HEK293 (cell line): ENCODE data around the gene TAF11.

Source experiments
- CTCF ChIA-PET: fragments of 350-600 bp; formaldehyde crosslinking; extraction: SDS; loops from one replicate; lab custom pipeline; 2021; ENCODE audit warnings: antibody characterized with exemption; lab: Yijun Ruan, JAX
- POLR2A ChIA-PET: fragments of 300-600 bp; formaldehyde crosslinking; extraction: SDS; loops from one replicate; lab custom pipeline; 2020; ENCODE audit warnings: antibody characterized with exemption, inconsistent platforms; lab: Yijun Ruan, JAX
- H3K27ac ChIP-seq: fragments of 200-500 bp; sonication (Bioruptor generic); 2 replicates; pipeline ENCODE4 v1.5.1; 2014; ENCODE audit warnings: low read depth, low read length, control low read depth, inconsistent platforms; ENCODE audit errors: extremely low read depth
- H3K36me3 ChIP-seq, 2 experiments: fragments of 200-500 bp in 1 of 2; sonication (Bioruptor generic) in 1 of 2; 1 replicate in 1 of 2; 2 replicates in 1 of 2; pipeline ENCODE4 v1.5.1; 2014 to 2017; ENCODE audit warnings: inconsistent platforms in 2 of 2, low read length in 2 of 2; ENCODE audit not compliant: control insufficient read depth in 2 of 2, insufficient read depth in 1 of 2
- H3K4me1 ChIP-seq: fragments of 200-500 bp; sonication (Bioruptor generic); 2 replicates; pipeline ENCODE4 v1.5.1; 2014; ENCODE audit warnings: mild to moderate bottlenecking, low read length, inconsistent platforms; ENCODE audit not compliant: control insufficient read depth, insufficient read depth
- H3K4me3 ChIP-seq: 2 replicates; pipeline ENCODE4 v1.5.1; 2011; ENCODE audit warnings: low read depth, mild to moderate bottlenecking, control low read depth, low read length, moderate library complexity
- H3K9me3 ChIP-seq: fragments of 200-500 bp; sonication (Bioruptor generic); 2 replicates; pipeline ENCODE4 v1.5.1; 2014; ENCODE audit warnings: low read depth, low read length, inconsistent platforms; ENCODE audit not compliant: control insufficient read depth, insufficient read depth
- HOXC10 ChIP-seq: sonication (generic); formaldehyde crosslinking; IDR thresholded peaks from 2 replicates; pipeline ENCODE4 v1.8.1; 2023; ENCODE audit warnings: mild to moderate bottlenecking, missing genetic modification reagents
- IKZF3 ChIP-seq: fragments of 450-650 bp; IDR thresholded peaks from 2 replicates; pipeline ENCODE4 v1.5.0; 2018; ENCODE audit warnings: missing biosample characterization, mild to moderate bottlenecking, missing genetic modification characterization, moderate library complexity
- KLF1 ChIP-seq: fragments of 450-650 bp; formaldehyde crosslinking; IDR thresholded peaks from 2 replicates; pipeline ENCODE4 v1.5.1; 2016; ENCODE audit warnings: missing biosample characterization, missing genetic modification characterization
- KLF17 ChIP-seq: fragments of 450-650 bp; formaldehyde crosslinking; IDR thresholded peaks from 2 replicates; pipeline ENCODE4 v1.5.1; 2016; ENCODE audit warnings: missing biosample characterization, missing genetic modification characterization
- KLF7 ChIP-seq: fragments of 450-650 bp; formaldehyde crosslinking; IDR thresholded peaks from 2 replicates; pipeline ENCODE4 v1.5.1; 2016; ENCODE audit warnings: missing biosample characterization, missing genetic modification characterization, borderline replicate concordance
- MEIS1 ChIP-seq: sonication (generic); formaldehyde crosslinking; IDR thresholded peaks from 2 replicates; pipeline ENCODE4 v1.8.1; 2022; ENCODE audit warnings: missing genetic modification reagents, mild to moderate bottlenecking, borderline replicate concordance
- MYNN ChIP-seq: fragments of 450-650 bp; formaldehyde crosslinking; IDR thresholded peaks from 2 replicates; pipeline ENCODE4 v1.5.1; 2016; ENCODE audit warnings: missing biosample characterization, missing genetic modification characterization, borderline replicate concordance
- OSR2 ChIP-seq: fragments of 450-650 bp; formaldehyde crosslinking; IDR thresholded peaks from 2 replicates; pipeline ENCODE4 v1.5.1; 2016; ENCODE audit warnings: missing biosample characterization, missing genetic modification characterization
- ZBTB11 ChIP-seq: fragments of 450-650 bp; formaldehyde crosslinking; conservative IDR thresholded peaks from 2 replicates; pipeline ENCODE4 v1.5.1; 2016; ENCODE audit warnings: low read depth, missing biosample characterization, missing genetic modification characterization
- ZBTB21 ChIP-seq: fragments of 450-650 bp; formaldehyde crosslinking; IDR thresholded peaks from 2 replicates; pipeline ENCODE4 v1.5.1; 2017; ENCODE audit warnings: missing biosample characterization, missing genetic modification characterization
- ZNF138 ChIP-seq: fragments of 450-650 bp; formaldehyde crosslinking; IDR thresholded peaks from 2 replicates; pipeline ENCODE4 v1.5.1; 2016; ENCODE audit warnings: missing biosample characterization, missing genetic modification characterization, borderline replicate concordance
- ZNF146 ChIP-seq: fragments of 450-650 bp; formaldehyde crosslinking; IDR thresholded peaks from 2 replicates; pipeline ENCODE4 v1.5.1; 2016; ENCODE audit warnings: missing biosample characterization, missing genetic modification characterization
- ZNF513 ChIP-seq: fragments of 450-650 bp; IDR thresholded peaks from 2 replicates; pipeline ENCODE4 v1.5.1; 2018; ENCODE audit warnings: missing biosample characterization, missing genetic modification characterization
- ZNF654 ChIP-seq: fragments of 450-650 bp; formaldehyde crosslinking; IDR thresholded peaks from 2 replicates; pipeline ENCODE4 v1.5.1; 2016; ENCODE audit warnings: low read depth, missing biosample characterization, missing genetic modification characterization
- ZNF777 ChIP-seq: fragments of 450-650 bp; formaldehyde crosslinking; IDR thresholded peaks from 2 replicates; pipeline ENCODE4 v1.5.1; 2017; ENCODE audit warnings: missing biosample characterization, missing genetic modification characterization, borderline replicate concordance
- ZNF830 ChIP-seq: fragments of 450-650 bp; IDR thresholded peaks from 2 replicates; pipeline ENCODE4 v1.5.0; 2018; ENCODE audit warnings: missing biosample characterization, missing genetic modification characterization, low read depth, mild to moderate bottlenecking, moderate library complexity
- TF ChIP-seq, protein P1 (sequence below): fragments of 450-650 bp; formaldehyde crosslinking; IDR thresholded peaks from 2 replicates; pipeline ENCODE4 v1.5.1; 2017; ENCODE audit warnings: missing biosample characterization, missing genetic modification characterization
- TF ChIP-seq, protein P2 (sequence below): fragments of 450-650 bp; formaldehyde crosslinking; IDR thresholded peaks from 2 replicates; pipeline ENCODE4 v1.5.1; 2016; ENCODE audit warnings: missing biosample characterization, missing genetic modification characterization
- TF ChIP-seq, protein P3 (sequence below): fragments of 450-650 bp; formaldehyde crosslinking; IDR thresholded peaks from 2 replicates; pipeline ENCODE4 v1.5.1; 2016; ENCODE audit warnings: missing biosample characterization, missing genetic modification characterization, low read depth

The TAF11 gene

DNA sequence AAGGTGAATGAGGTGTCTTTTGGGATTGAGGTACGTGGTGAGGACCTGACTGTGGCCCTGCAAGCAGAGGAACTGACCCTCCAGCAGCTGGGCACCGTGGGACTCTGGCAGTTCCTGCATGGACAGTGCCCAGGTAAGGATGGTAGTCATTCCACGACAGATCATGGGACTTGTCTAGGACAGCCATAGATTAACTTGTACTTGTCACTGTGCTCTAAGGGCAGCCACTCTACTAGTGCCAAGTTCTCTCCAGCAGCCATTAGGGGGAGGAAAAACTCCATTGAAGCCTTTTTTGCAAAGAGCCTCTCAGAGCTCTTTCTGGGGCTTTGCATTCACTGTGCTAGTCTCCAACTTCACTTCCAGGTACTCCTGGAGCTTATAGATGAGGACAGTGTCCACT lies 20.4 kb downstream of the TAF11 start:
- ChIA-PET CTCF (interaction anchor here (1.1 kb wide), 1 partner anchor 111 kb away, joined by 3 read pairs; no protein-coding TSS in a partner anchor), POLR2A (no interaction called here)
- peaks cover 43 to 60% of the 10 kb centered on the region in 2 experiments for H3K36me3 ChIP-seq
- H3K9me3 ChIP-seq, result no peaks in the 10 kb centered on the region
- no peak overlapping the region for H3K27ac ChIP-seq
- no peak overlapping the region for H3K4me3 ChIP-seq
- H3K4me1 ChIP-seq, result no peaks in the 10 kb centered on the region
- TF ChIP-seq, protein P1, sequence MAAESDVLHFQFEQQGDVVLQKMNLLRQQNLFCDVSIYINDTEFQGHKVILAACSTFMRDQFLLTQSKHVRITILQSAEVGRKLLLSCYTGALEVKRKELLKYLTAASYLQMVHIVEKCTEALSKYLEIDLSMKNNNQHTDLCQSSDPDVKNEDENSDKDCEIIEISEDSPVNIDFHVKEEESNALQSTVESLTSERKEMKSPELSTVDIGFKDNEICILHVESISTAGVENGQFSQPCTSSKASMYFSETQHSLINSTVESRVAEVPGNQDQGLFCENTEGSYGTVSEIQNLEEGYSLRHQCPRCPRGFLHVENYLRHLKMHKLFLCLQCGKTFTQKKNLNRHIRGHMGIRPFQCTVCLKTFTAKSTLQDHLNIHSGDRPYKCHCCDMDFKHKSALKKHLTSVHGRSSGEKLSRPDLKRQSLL (tag by site-specific recombination), result no peak
- TF ChIP-seq KLF7 (tag by site-specific recombination) (no peak), ZNF513 (tag by site-specific recombination) (no peak), ZNF654 (tag by site-specific recombination) (peak; percentile 45)
- TF ChIP-seq, all 188 proteins: peak for 1

- POLR2A ChIA-PET, result no interaction called here
- peaks cover 48 to 51% of the 10 kb centered on the region in 2 experiments for H3K36me3 ChIP-seq
- CTCF ChIA-PET, result no interaction called here
These were observed 21.3 kb downstream of the TAF11 start for GRCh38 chr6:34866509-34866908.

DNA sequence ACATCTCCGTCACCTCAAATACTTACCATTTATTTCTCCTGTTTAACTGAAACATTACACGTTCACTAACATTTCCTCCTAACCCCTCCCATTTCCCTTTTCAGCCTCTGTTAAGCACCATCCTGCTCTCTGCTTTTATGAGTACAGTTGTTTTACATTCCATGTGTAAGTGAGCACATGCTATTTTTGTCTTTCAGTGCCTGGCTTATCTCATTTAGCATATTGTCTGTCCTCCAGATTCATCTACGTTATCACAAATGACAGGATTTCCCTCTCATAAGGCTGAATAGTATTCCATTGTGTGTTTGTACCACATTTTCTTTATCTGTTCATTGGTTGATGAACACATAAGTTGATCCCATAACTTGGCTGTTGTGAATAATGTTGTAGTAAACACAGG lies 22.7 kb downstream of the TAF11 start:
- Histone ChIP-seq H3K27ac (no peak overlapping the region), H3K4me1 (no peaks in the 10 kb centered on the region), H3K36me3 (peaks cover 44 to 53% of the 10 kb centered on the region in 2 experiments), H3K9me3 (no peaks in the 10 kb centered on the region), H3K4me3 (no peak overlapping the region)
- CTCF ChIA-PET, result no interaction called here
- POLR2A ChIA-PET, result no interaction called here
- TF ChIP-seq ZNF138 (tag by site-specific recombination), result no peak
- no peak for TF ChIP-seq MEIS1 (CRISPR knock-in tag)
- TF ChIP-seq IKZF3, result no peak
- no peak for TF ChIP-seq ZNF777
- TF ChIP-seq, protein P2, sequence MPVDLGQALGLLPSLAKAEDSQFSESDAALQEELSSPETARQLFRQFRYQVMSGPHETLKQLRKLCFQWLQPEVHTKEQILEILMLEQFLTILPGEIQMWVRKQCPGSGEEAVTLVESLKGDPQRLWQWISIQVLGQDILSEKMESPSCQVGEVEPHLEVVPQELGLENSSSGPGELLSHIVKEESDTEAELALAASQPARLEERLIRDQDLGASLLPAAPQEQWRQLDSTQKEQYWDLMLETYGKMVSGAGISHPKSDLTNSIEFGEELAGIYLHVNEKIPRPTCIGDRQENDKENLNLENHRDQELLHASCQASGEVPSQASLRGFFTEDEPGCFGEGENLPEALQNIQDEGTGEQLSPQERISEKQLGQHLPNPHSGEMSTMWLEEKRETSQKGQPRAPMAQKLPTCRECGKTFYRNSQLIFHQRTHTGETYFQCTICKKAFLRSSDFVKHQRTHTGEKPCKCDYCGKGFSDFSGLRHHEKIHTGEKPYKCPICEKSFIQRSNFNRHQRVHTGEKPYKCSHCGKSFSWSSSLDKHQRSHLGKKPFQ, result no peak
- TF ChIP-seq, protein P3, sequence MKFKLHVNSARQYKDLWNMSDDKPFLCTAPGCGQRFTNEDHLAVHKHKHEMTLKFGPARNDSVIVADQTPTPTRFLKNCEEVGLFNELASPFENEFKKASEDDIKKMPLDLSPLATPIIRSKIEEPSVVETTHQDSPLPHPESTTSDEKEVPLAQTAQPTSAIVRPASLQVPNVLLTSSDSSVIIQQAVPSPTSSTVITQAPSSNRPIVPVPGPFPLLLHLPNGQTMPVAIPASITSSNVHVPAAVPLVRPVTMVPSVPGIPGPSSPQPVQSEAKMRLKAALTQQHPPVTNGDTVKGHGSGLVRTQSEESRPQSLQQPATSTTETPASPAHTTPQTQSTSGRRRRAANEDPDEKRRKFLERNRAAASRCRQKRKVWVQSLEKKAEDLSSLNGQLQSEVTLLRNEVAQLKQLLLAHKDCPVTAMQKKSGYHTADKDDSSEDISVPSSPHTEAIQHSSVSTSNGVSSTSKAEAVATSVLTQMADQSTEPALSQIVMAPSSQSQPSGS (tag by site-specific recombination), result no peak
- no peak for TF ChIP-seq MYNN (tag by site-specific recombination)
- no peak for TF ChIP-seq HOXC10 (CRISPR knock-in tag)
- TF ChIP-seq ZNF146 (tag by site-specific recombination), result no peak
- TF ChIP-seq KLF1 (tag by site-specific recombination), result no peak
- no peak for TF ChIP-seq ZNF830 (tag by site-specific recombination)
- TF ChIP-seq OSR2, result no peak
- TF ChIP-seq ZBTB11 (tag by site-specific recombination), result no peak
- no peak for TF ChIP-seq ZBTB21 (tag by site-specific recombination)

More at GRCh38 chr6:34866509-34866908, 21.3 kb downstream of the TAF11 start:
- no peaks in the 10 kb centered on the region for H3K9me3 ChIP-seq
- no peak overlapping the region for H3K4me3 ChIP-seq
- H3K4me1 ChIP-seq, result no peaks in the 10 kb centered on the region
- H3K27ac ChIP-seq, result no peak overlapping the region
- TF ChIP-seq KLF17 (tag by site-specific recombination) (no peak), ZNF146 (tag by site-specific recombination) (peak; percentile 49; the same call in 1 of the 2 replicates)
